ENCODE measurements around the gene CYP46A1.

DNA sequence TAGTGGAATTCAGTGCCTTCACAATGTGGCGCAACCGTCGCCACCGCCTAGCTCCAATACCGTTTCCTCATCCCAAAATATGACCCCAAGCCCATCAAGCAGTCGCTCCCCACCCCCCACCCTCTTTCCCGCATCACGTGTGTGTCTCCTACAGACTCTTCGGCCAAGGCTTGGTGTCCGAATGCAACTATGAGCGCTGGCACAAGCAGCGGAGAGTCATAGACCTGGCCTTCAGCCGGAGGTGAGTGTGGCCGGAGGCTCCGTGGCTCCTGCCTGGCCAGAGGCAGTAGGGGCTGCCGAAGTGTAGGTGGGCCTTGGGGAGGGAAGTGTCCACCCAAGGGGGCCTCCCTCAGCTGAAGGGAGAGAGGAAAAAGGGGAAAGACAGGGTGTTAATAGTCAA lies 15.8 kb downstream of the CYP46A1 start:
- TF ChIP-seq EZH2phosphoT487 (IDR thresholded peaks at IDR 0.05), result no peak
- TF ChIP-seq, protein P1, sequence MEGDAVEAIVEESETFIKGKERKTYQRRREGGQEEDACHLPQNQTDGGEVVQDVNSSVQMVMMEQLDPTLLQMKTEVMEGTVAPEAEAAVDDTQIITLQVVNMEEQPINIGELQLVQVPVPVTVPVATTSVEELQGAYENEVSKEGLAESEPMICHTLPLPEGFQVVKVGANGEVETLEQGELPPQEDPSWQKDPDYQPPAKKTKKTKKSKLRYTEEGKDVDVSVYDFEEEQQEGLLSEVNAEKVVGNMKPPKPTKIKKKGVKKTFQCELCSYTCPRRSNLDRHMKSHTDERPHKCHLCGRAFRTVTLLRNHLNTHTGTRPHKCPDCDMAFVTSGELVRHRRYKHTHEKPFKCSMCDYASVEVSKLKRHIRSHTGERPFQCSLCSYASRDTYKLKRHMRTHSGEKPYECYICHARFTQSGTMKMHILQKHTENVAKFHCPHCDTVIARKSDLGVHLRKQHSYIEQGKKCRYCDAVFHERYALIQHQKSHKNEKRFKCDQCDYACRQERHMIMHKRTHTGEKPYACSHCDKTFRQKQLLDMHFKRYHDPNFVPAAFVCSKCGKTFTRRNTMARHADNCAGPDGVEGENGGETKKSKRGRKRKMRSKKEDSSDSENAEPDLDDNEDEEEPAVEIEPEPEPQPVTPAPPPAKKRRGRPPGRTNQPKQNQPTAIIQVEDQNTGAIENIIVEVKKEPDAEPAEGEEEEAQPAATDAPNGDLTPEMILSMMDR (IDR thresholded peaks at IDR 0.05), result no peak
- no peak for TF ChIP-seq EZH2 (IDR thresholded peaks at IDR 0.05)

Measured in neural progenitor cell (in vitro differentiated cells).